GM21717 (cell line): ENCODE results near the gene HEXA.
"Not testable (repeated sequence)": the region's sequence is repeated elsewhere in the genome, so short reads cannot be mapped to it uniquely, and the experiment has no call there.

Source experiments
- ATAC-seq: cut with Tn5 transposase; IDR thresholded peaks from one replicate; pipeline ENCODE4 v1.9.1; 2021; ENCODE audit warnings: mild to moderate bottlenecking, moderate library complexity; ENCODE audit not compliant: unreplicated experiment

HEXA gene

GRCh38 chr15:72375846-72376581 lies at the start of gene HEXA:
Gene HEXA, minus strand, starts transcription at chr15:72376014. Its CDS starts 42 bp downstream, at chr15:72375972.
- ATAC-seq, result peak; percentile 76

DNA sequence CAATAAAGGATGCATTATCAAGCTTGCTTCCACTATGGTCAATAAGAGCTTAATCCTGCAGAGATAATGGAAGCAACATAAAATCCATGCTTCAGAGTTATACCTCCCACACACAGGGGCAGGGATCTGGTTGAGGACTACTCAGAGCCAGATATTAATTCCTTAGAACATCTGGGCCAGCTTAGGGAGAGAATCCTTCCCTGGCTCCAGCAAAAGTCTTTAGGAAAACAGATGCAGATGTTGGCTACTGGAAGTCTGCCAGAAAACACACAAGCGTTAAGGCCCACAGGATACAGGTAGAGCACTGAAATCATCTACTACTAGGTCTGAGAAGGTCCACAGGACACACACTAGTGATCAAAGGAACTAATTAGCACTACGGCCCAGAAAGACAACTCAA lies 47.4 kb upstream of the HEXA start:
- no peak for ATAC-seq

- no peak for ATAC-seq
Measured at GRCh38 chr15:72421484-72421883, 45.7 kb upstream of the HEXA start.

GRCh38 chr15:72420576-72420975 lies 44.8 kb upstream of the HEXA start:
- no peak for ATAC-seq

DNA sequence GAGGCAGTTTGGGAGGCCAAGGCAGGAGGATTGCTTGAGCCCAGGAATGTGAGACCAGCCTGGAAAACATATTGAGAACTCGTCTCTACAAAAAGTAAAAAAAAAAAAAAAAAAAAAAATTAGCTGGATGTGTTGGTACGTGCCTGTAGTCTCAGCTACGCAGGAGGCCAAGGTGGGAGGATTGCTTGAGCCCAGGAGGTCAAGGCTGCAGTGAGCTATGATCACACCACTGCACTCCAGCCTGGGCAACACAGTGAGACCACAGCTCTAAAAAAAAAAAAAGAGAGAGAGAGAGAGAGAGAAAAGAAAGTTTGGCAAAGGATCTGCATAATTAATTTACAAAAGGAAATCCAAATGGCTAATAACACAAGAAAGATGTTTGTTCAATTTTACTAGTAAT lies 44.0 kb upstream of the HEXA start:
- not testable (repeated sequence) for ATAC-seq

GRCh38 chr15:72415304-72415703 lies 39.5 kb upstream of the HEXA start:
- no peak for ATAC-seq

DNA sequence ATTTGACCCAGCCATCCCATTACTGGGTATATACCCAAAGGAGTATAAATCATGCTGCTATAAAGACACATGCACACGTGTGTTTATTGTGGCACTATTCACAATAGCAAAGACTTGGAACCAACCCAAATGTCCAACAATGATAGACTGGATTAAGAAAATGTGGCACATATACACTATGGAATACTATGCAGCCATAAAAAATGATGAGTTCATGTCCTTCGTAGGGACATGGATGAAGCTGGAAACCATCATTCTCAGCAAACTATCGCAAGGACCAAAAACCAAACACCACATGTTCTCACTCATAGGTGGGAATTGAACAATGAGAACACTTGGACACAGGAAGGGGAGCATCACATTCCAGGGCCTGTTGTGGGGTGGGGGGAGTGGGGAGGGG lies 37.5 kb upstream of the HEXA start:
- ATAC-seq, result not testable (repeated sequence)

DNA sequence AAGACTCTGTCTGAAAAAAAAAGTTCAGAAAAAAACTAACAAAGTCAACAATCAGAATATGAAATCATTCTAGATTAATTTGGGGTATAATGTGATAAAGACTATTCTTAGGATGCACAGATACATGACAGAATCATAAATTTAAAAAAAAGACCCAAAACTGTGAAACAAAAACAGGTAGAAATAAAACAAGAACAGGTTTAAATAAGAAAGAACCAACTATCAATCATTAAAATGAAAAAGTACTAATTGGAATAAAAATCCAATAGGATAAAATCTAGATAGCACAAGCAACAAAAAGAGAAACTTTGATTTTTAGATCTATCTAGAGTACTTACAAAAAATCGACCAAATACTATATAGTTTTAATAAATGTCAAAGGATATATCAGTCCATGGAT lies 35.7 kb upstream of the HEXA start:
- ATAC-seq, result no peak

GRCh38 chr15:72411111-72411510 lies 35.3 kb upstream of the HEXA start:
- ATAC-seq, result no peak

DNA sequence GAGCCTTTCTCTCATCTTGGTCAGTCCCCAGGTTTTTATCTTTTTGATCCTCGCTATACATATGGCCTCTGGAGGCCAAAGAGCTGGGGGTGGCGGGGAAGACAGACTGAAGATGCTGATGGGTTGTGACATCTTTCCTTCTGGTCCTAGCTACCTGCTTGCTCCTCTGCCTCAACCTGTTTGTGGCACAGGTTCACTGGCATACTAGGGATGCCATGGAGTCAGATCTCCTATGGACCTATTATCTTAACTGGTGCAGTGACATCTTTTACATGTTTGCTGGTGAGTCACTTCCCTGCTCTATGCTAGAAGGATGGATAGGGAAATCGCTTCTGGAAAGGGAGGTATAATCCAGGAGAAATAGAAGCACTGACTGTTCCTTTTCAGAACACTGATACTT lies 31.1 kb upstream of the HEXA start:
- no peak for ATAC-seq

DNA sequence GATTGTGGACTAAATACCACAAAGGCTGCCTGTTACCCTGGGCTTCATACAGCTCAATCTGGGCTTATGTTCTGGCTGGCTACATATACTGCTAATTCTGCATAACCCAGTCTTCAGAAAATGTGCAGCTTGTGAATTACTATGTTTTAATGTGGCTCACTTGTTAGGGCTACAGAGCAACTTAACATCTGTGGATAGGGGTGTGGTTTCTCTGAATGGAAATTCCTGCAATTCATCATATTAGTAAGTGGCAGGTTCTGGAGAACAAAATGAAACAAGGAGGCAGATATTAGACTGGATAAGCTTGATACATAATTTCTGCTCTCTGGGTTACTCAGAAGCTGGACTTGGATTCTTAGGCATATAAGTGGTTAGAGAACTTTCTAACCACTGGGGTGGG lies 29.0 kb upstream of the HEXA start:
- ATAC-seq, result no peak

DNA sequence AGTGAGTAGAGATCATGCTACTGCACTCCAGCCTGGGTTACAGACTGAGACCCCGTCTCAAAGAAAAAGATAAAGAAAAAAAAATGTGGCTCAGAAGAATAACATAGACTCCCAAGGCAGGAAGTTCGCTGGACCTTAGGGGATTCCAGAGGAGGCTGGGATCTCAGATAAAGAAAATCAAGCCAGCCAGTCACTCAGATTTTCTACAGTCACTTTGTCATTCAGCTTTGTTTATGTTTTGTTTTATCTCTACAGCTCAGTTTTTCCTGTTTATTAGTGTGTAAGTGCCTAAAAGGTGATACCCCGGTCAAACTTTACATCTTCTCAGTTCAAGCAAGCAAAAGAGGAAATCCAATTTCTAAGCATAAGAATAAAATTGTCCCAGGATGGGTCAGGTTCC lies 28.5 kb upstream of the HEXA start:
- no peak for ATAC-seq

- no peak for ATAC-seq
Measured at GRCh38 chr15:72402726-72403125, 26.9 kb upstream of the HEXA start.

DNA sequence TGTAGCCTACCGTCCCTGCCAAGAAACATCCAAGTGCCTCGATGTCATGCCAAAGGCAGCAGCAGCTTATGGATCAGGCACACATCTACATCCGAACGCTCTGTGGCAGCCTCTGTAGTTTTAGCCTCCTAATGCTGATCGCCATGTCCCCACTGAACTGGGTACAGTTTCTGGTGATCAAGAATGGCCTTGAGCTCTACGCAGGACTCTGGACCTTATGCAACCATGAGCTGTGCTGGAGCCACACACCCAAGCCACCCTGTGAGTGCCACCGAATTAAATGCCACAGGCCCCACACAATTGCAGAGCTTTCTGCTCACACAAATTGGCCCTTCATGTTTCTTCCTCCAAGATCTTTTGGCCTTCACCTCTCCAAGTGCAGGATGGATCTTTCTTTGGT lies 22.8 kb upstream of the HEXA start:
- no peak for ATAC-seq

DNA sequence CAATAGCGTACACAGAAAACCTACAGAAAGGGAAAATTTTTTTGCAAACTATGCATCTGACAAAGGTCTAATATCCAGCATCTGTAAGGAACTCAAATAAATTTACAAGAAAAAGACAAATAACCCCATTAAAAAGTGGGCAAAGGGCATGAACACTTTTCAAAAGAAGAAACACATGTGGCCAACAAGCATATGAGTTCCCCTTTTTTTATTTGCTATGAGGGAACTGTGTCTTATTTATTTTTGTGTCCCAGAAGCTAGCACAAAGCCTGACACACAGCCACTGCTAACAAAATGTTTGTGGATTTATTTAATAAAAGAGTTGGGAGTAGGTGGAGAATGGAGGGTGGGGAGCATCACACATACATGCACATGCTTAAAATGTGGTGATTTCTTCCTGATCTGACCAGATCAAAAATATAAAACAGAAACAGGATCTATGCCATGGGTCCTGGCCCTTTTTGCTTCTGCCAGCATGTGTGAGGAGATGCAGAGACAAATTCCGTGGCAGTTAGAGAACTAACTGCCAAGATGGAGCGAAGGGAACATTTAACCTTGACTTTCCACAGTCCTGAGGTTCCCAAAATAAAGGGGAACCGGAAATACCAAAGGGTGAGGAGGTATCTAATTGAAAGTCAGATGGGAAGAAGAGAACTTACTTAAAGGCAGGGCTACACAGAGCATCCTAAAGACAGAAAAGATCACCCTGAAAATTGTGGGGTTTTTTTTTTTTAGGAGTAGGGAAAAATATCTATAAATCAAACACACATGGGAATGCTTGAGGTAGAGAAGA lies 22.2 kb upstream of the HEXA start, which contains the start of gene TMEM202:
TMEM202 (plus strand) TSS at position 510 of the 793 bp plus-strand sequence; CDS start at position 532, 22 bp downstream.
- ATAC-seq, result no peak

DNA sequence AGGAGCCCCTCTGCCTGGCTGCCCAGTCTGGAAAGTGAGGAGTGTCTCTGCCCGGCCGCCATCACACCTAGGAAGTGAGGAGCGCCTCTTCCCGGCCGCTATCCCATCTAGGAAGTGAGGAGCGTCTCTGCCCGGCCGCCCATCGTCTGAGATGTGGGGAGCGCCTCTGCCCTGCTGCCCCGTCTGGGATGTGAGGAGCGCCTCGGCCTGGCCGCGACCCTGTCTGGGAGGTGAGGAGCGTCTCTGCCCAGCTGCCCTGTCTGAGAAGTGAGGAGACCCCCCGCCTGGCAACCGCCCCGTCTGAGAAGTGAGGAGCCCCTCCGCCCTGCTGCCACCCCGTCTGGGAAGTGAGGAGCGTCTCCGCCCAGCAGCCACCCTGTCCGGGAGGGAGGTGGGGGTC lies 20.5 kb upstream of the HEXA start:
- not testable (repeated sequence) for ATAC-seq

DNA sequence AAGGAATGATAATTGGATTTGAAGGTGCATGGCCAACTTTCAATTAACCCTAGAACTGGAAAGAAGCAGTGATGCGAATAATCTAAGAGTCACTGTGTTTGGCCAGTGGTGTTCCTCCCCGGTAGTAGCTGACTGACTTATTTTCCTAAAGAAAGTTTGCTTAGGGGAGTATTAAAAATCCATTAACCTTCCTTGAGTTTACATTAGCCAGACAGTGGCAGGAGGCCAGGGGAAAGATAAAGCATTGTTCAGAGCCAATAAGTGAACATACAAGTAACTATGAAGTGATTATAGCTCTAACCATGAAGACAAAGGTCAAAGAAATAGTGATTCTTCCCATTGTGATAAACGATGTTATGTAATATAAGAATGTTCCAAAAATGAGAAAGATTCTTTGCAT lies 13.4 kb upstream of the HEXA start:
- ATAC-seq, result no peak

- no peak for ATAC-seq
Measured at GRCh38 chr15:72387741-72388140, 11.9 kb upstream of the HEXA start.

DNA sequence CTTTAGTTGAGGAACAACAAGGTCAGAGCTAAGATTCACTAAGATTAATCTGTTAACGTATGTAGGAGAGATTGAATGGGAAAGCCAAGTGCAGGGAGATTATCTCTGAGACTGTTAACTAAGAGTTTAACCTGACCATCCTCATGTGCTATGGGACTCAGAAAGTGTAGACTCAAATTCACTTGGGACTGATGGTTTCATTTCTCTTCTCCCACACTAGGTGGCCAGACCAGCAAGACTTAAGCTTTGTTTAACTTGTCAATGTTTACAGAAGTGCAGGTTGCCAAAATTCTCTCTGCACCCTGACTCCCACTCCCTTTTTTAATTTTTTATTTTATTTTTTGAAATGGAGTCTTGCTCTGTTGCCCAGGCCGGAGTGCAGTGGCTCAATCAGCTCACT lies 6.3 kb upstream of the HEXA start:
- no peak for ATAC-seq

DNA sequence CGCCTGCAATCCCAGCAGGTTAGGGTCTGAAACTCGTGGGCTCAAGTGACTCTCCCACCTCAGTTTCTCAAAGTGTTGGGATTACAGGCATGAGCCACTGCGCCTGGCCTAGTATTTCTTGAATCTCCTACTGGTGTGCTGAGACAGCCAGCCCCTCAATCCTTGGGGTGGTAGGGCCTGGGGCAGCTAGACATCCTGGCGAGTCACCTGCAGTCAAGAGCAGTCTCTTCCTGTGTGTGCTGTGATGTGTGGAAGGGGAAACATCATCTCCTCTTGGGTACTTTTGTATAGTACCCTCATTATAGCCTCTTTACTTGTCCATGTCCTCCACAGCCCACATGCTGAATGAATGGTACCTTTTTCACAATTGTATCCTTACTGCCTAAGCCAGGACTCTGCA lies 4.9 kb upstream of the HEXA start:
- ATAC-seq, result no peak

GRCh38 chr15:72379856-72380430 lies 4.1 kb upstream of the HEXA start:
- ATAC-seq, result no peak

DNA sequence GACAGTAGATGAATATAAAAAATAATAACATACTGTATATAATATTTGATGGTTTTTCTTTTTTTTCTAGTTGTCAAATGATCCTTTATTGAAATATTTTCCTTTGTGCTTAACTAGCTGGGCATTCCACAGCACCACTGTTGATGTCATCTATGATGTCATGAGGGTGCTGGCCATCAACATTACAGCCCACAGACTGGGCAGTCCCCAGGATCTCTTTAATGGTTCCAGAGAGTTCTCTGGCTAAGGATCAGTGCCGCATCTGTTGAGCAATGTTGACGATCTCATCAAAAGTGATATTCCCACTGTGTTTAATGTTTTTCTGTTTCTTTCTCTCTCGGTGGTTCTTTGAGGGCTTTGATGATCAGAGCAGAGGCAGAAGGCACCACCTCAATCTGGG lies 3.3 kb upstream of the HEXA start:
- not testable (repeated sequence) for ATAC-seq
